Activated T-cell treated with anti-CD3 and anti-CD28 coated beads, Interleukin-2, amount 50 U/mL, for 24 hours (primary cell): Measurements from ENCODE around the gene SUSD1.
"Not testable (repeated sequence)": the region's sequence is repeated elsewhere in the genome, so short reads cannot be mapped to it uniquely, and the experiment has no call there.

Source experiments
- DNase-seq: peaks from one replicate; pipeline ENCODE4 v3.0.0-alpha.2; 2020
- H3K27ac Mint-ChIP-seq: 2 replicates; pipeline ENCODE4 v1.8.0; 2020; ENCODE audit warnings: mild to moderate bottlenecking, mixed read lengths
- H3K27me3 Mint-ChIP-seq: 2 replicates; pipeline ENCODE4 v1.8.0; 2020; ENCODE audit warnings: mixed read lengths
- H3K36me3 Mint-ChIP-seq: 2 replicates; pipeline ENCODE4 v1.8.0; 2020; ENCODE audit warnings: low read depth, mixed read lengths
- H3K4me1 Mint-ChIP-seq: 2 replicates; pipeline ENCODE4 v1.8.0; 2020; ENCODE audit warnings: low read depth, mixed read lengths
- H3K4me3 Mint-ChIP-seq: 2 replicates; pipeline ENCODE4 v1.8.0; 2020; ENCODE audit warnings: mild to moderate bottlenecking, moderate library complexity, mixed read lengths
- H3K9me3 Mint-ChIP-seq: 2 replicates; pipeline ENCODE4 v1.8.0; 2020; ENCODE audit warnings: mixed read lengths

Gene SUSD1

GRCh38 chr9:112174965-112175795 lies at the start of gene SUSD1:
SUSD1 (minus strand) TSS chr9:112175297; CDS start chr9:112175235, 62 bp downstream.
- Mint-ChIP-seq H3K27ac (peak within 1 kb of the TSS; percentile 88), H3K36me3 (peaks cover 3% of the 10 kb centered on the region), H3K4me1 (peaks cover 51% of the 10 kb centered on the region), H3K9me3 (peaks cover 6% of the 10 kb centered on the region), H3K4me3 (peak within 1 kb of the TSS; percentile 79), H3K27me3 (peaks cover 20% of the 10 kb centered on the region)
- peak; percentile 64 for DNase-seq

GRCh38 chr9:112224401-112225289 lies 49.5 kb upstream of the SUSD1 start:
- DNase-seq = no peak
- Mint-ChIP-seq H3K9me3 (no peaks in the 10 kb centered on the region), H3K27me3 (no peaks in the 10 kb centered on the region), H3K4me1 (peaks cover 23% of the 10 kb centered on the region), H3K27ac (peak overlapping the region; percentile 20), H3K36me3 (peaks cover 90% of the 10 kb centered on the region), H3K4me3 (no peak overlapping the region)

GRCh38 chr9:112218908-112219307 lies 43.8 kb upstream of the SUSD1 start:
- no peak for DNase-seq
- H3K27me3 Mint-ChIP-seq = no peaks in the 10 kb centered on the region
- peaks cover 88% of the 10 kb centered on the region for H3K36me3 Mint-ChIP-seq
- peaks cover 39% of the 10 kb centered on the region for H3K4me1 Mint-ChIP-seq
- no peaks in the 10 kb centered on the region for H3K9me3 Mint-ChIP-seq
- peak overlapping the region; percentile 78 for H3K27ac Mint-ChIP-seq
- no peak overlapping the region for H3K4me3 Mint-ChIP-seq

DNA sequence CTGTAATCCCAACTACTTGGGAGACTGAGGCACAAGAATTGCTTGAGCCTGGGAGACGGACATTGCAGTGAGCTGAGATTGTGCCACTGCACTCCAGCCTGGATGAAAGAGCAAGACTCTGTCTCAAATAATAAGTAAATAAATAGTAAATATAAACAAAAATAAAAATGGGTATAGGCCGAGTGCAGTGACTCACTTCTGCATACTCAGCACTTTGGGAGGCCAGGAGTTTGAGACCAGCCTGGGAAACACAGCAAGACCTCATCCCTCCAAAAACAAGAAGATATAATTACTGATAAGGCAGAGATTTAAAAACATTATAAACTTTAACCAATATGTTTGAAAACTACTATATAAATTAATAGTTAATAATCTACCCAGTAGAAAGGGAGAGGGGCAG lies 37.8 kb upstream of the SUSD1 start:
- Mint-ChIP-seq H3K4me1 (peaks cover 10% of the 10 kb centered on the region), H3K27me3 (no peaks in the 10 kb centered on the region), H3K4me3 (no peak overlapping the region), H3K36me3 (peaks cover 92% of the 10 kb centered on the region), H3K9me3 (peaks cover 15% of the 10 kb centered on the region), H3K27ac (no peak overlapping the region)
- no peak for DNase-seq

DNA sequence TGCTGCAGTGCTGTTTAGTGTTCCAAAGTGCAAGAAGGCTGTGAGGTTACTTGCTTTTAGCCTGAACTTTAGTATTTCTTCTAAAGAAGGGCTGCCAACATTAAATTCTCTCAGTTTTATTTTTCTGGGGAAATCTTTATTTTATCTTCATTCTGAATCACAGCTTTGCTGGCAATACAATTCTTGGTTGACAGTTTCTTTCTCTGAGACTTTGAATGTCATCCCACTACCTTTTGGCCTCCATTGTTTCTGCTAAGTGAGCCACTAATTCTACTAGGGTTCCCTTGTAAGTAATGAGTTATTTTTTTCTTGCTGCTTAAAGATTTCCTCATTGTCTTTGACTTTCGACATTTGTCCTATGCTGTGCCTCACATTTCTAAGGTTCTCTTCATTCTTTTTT lies 32.4 kb upstream of the SUSD1 start:
- Mint-ChIP-seq H3K4me3 (no peak overlapping the region), H3K27me3 (no peaks in the 10 kb centered on the region), H3K36me3 (peaks cover 83% of the 10 kb centered on the region), H3K9me3 (peaks cover 42% of the 10 kb centered on the region), H3K4me1 (no peaks in the 10 kb centered on the region), H3K27ac (no peak overlapping the region)
- no peak for DNase-seq

- no peaks in the 10 kb centered on the region for H3K4me1 Mint-ChIP-seq
- H3K4me3 Mint-ChIP-seq = no peak overlapping the region
- DNase-seq = no peak
- H3K27ac Mint-ChIP-seq = no peak overlapping the region
- H3K9me3 Mint-ChIP-seq = peaks cover 37% of the 10 kb centered on the region
- H3K36me3 Mint-ChIP-seq = peaks cover 44% of the 10 kb centered on the region
- no peaks in the 10 kb centered on the region for H3K27me3 Mint-ChIP-seq
Measured at GRCh38 chr9:112203536-112203935, 28.4 kb upstream of the SUSD1 start.

DNA sequence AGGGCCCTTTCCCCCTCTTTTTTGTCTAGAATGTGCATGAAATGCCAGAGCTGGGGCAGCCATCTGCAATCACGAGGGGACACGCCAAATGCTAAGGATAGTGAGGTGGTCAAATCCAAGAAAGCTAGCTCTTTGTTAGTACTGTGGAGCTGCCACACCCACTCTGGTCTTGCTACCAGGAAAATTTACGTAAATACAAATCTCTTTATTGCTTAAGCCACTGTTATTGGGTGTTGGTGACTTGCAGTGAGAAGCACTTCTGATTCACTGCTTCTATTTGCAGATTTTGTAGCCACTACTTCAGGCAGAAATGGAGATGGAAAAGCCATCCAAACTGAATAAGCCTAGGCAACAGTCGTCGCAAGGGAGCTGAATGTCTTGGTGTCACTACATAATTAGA lies 25.6 kb upstream of the SUSD1 start:
- no peak for DNase-seq
- Mint-ChIP-seq H3K4me1 (no peaks in the 10 kb centered on the region), H3K27me3 (no peaks in the 10 kb centered on the region), H3K36me3 (peaks cover 17% of the 10 kb centered on the region), H3K27ac (no peak overlapping the region), H3K9me3 (peaks cover 20% of the 10 kb centered on the region), H3K4me3 (no peak overlapping the region)

- Mint-ChIP-seq H3K36me3 (peaks cover 6% of the 10 kb centered on the region), H3K4me1 (peaks cover 4% of the 10 kb centered on the region), H3K4me3 (no peak overlapping the region)
Measured at GRCh38 chr9:112198646-112199045, 23.5 kb upstream of the SUSD1 start.

DNA sequence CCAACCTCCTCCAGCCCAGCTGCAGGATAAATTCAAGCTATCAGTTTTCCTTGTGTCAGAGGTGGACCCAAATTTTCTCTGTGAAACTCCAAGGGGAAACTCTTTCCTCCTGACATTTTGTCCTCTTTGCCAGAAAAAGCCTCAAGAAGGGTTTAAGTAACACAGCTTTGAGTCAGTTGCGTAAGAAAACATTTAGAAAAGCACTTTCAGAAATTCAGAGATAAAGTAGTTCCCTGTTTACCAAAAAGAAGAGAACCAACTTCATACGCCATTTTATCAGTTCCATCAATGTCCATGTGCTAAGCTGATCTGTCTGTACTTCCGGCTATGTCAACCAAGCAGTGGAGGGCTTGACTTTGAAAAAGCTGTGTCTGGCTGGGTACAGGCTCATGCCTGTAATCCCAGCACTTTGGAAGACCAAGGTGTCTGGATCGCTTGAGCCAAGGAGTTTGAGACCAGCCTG lies 19.9 kb upstream of the SUSD1 start:
- Mint-ChIP-seq H3K4me3 (no peak overlapping the region), H3K9me3 (peaks cover 3% of the 10 kb centered on the region), H3K4me1 (peaks cover 4% of the 10 kb centered on the region), H3K27me3 (no peaks in the 10 kb centered on the region), H3K27ac (no peak overlapping the region), H3K36me3 (peaks cover 5% of the 10 kb centered on the region)
- no peak for DNase-seq

More at GRCh38 chr9:112198646-112199045, 23.5 kb upstream of the SUSD1 start:
- peaks cover 11% of the 10 kb centered on the region for H3K9me3 Mint-ChIP-seq
- no peak overlapping the region for H3K27ac Mint-ChIP-seq
- no peak for DNase-seq
- no peaks in the 10 kb centered on the region for H3K27me3 Mint-ChIP-seq

DNA sequence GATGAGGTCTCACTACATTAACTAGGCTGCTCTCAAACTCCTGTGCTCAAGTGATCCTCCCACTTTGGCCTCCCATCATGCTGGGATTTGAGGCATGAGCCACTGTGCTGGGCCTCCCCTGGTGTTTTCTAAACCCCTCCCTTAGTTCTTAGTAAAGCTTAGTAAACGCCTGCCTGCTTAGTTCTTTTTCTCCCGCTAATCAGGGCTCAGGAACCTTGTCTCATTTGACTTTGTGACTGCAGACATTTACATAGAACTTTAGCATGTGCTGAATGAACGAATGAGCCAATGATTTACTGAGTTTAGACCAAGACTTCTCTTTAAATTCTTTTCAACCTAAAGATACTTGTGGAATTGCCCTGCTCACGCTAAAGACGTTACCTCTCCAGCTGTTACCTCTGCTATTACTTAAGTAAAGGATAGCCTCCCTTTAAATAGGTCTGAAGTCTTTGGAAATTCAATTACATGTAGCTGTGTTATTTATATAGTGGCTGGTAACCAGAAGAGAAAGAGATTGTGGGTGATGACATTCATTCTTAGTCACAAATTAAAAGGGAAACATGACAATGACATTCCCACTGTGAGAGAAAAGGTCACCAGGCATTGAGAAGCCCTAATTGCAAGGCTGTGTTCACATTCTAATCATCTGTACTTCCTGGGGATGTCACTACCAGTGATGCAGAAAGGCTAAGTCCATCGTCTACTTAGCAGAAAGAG lies 18.6 kb upstream of the SUSD1 start:
- Mint-ChIP-seq H3K9me3 (peaks cover 3% of the 10 kb centered on the region), H3K4me3 (no peak overlapping the region), H3K27me3 (no peaks in the 10 kb centered on the region), H3K4me1 (peaks cover 4% of the 10 kb centered on the region), H3K36me3 (peaks cover 5% of the 10 kb centered on the region), H3K27ac (no peak overlapping the region)
- DNase-seq = no peak

GRCh38 chr9:112190320-112190719 lies 15.2 kb upstream of the SUSD1 start:
- H3K9me3 Mint-ChIP-seq, DNase-seq, H3K4me1 Mint-ChIP-seq, H3K27me3 Mint-ChIP-seq, H3K4me3 Mint-ChIP-seq, H3K27ac Mint-ChIP-seq, H3K36me3 Mint-ChIP-seq: not testable (repeated sequence)

GRCh38 chr9:112188884-112189283 lies 13.8 kb upstream of the SUSD1 start:
- no peak overlapping the region for H3K4me3 Mint-ChIP-seq
- H3K36me3 Mint-ChIP-seq = peaks cover 5% of the 10 kb centered on the region
- H3K9me3 Mint-ChIP-seq = peaks cover 3% of the 10 kb centered on the region
- no peak for DNase-seq
- no peaks in the 10 kb centered on the region for H3K27me3 Mint-ChIP-seq
- H3K27ac Mint-ChIP-seq = no peak overlapping the region
- peaks cover 4% of the 10 kb centered on the region for H3K4me1 Mint-ChIP-seq

DNA sequence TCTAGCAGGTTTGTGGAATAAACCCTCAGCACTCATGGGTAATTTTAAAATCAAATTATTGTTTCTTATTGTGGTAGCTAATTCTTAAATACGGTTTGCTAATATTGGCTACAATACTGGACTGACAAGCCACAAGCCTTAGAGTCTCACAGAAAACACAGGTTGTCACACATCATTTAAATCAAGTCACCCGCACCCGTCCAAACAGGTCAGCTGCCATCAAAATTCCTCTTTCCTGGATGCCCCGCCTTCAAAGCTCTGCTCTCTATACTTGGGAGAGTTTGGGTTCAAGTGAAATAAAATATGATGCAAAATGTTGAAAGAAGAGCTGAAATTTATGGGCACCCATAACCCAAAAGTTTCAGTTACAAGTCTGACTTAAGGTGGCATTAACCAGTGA lies 12.3 kb upstream of the SUSD1 start:
- Mint-ChIP-seq H3K4me3 (no peak overlapping the region), H3K9me3 (peaks cover 10% of the 10 kb centered on the region), H3K4me1 (peaks cover 2% of the 10 kb centered on the region), H3K27me3 (no peaks in the 10 kb centered on the region), H3K36me3 (peaks cover 5% of the 10 kb centered on the region), H3K27ac (no peak overlapping the region)
- DNase-seq = no peak

- DNase-seq = no peak
- no peak overlapping the region for H3K4me3 Mint-ChIP-seq
- no peak overlapping the region for H3K27ac Mint-ChIP-seq
- H3K36me3 Mint-ChIP-seq = peaks cover 5% of the 10 kb centered on the region
- H3K4me1 Mint-ChIP-seq = peaks cover 2% of the 10 kb centered on the region
- no peaks in the 10 kb centered on the region for H3K27me3 Mint-ChIP-seq
- H3K9me3 Mint-ChIP-seq = peaks cover 11% of the 10 kb centered on the region
Measured at GRCh38 chr9:112186695-112187094, 11.6 kb upstream of the SUSD1 start.
